MM.1S (cell line): ENCODE data around the gene RMI2.

Experiments used
- DNase-seq: peaks from one replicate; pipeline ENCODE4 v3.0.0-alpha.2; 2015
- H2AFZ ChIP-seq: fragments of 300-600 bp; sonication (generic); 2 replicates; pipeline ENCODE4 v1.6.0; 2016; ENCODE audit warnings: antibody characterized with exemption, low read length
- H3F3A ChIP-seq: fragments of 300-600 bp; sonication (generic); 2 replicates; pipeline ENCODE4 v1.6.1; 2016; ENCODE audit warnings: mild to moderate bottlenecking, antibody characterized with exemption, low read length, moderate library complexity, mixed read lengths; ENCODE audit not compliant: insufficient read depth
- H3K27ac ChIP-seq: fragments of 300-600 bp; sonication (generic); 2 replicates; pipeline ENCODE4 v1.5.1; 2016; ENCODE audit warnings: mild to moderate bottlenecking, low read length
- H3K27me3 ChIP-seq: fragments of 300-600 bp; sonication (generic); replicated peaks from 2 replicates; pipeline ENCODE4 v1.6.0; 2016; ENCODE audit warnings: low read length; ENCODE audit not compliant: insufficient read depth
- H3K36me3 ChIP-seq: fragments of 300-600 bp; sonication (generic); replicated peaks from 2 replicates; pipeline ENCODE4 v1.6.1; 2016; ENCODE audit warnings: mild to moderate bottlenecking, low read length, mixed read lengths; ENCODE audit not compliant: insufficient read depth
- H3K4me1 ChIP-seq: fragments of 300-600 bp; sonication (generic); 2 replicates; pipeline ENCODE4 v1.6.1; 2016; ENCODE audit warnings: low read length, mixed read lengths
- H3K4me2 ChIP-seq: fragments of 300-600 bp; sonication (generic); 2 replicates; pipeline ENCODE4 v1.6.0; 2016; ENCODE audit warnings: low read depth, low read length
- H3K4me3 ChIP-seq: fragments of 300-600 bp; sonication (generic); 2 replicates; pipeline ENCODE4 v1.5.1; 2016; ENCODE audit warnings: low read length, mixed read lengths
- H3K79me2 ChIP-seq: fragments of 300-600 bp; sonication (generic); 2 replicates; pipeline ENCODE4 v1.6.1; 2016; ENCODE audit warnings: mixed run types, low read length, mixed read lengths
- H3K9ac ChIP-seq: fragments of 300-600 bp; sonication (generic); 2 replicates; pipeline ENCODE4 v1.6.1; 2016; ENCODE audit warnings: low read length, mixed read lengths
- H3K9me2 ChIP-seq: fragments of 300-600 bp; sonication (generic); replicated peaks from 2 replicates; pipeline ENCODE4 v1.6.1; 2016; ENCODE audit warnings: mild to moderate bottlenecking, low read length, mixed read lengths; ENCODE audit not compliant: insufficient read depth
- H3K9me3 ChIP-seq: fragments of 300-600 bp; sonication (generic); replicated peaks from 2 replicates; pipeline ENCODE4 v1.6.1; 2016; ENCODE audit warnings: mild to moderate bottlenecking, low read length, mixed read lengths; ENCODE audit not compliant: insufficient read depth
- H4K20me1 ChIP-seq: fragments of 300-600 bp; sonication (generic); 2 replicates; pipeline ENCODE4 v1.6.1; 2016; ENCODE audit warnings: mild to moderate bottlenecking, low read length, moderate library complexity, mixed read lengths; ENCODE audit not compliant: insufficient read depth
- EZH2 ChIP-seq: fragments of 300-600 bp; sonication (generic); optimal IDR thresholded peaks from 2 replicates; pipeline ENCODE3; 2017; ENCODE audit warnings: low read depth, mild to moderate bottlenecking, antibody characterized with exemption, low read length, mixed read lengths
- EZH2phosphoT487 ChIP-seq: fragments of 300-600 bp; sonication (generic); IDR thresholded peaks from 2 replicates; pipeline ENCODE4 v1.6.1; 2018; ENCODE audit warnings: antibody characterized with exemption, low read length
- TF ChIP-seq, protein P1 (sequence below): fragments of 300-600 bp; sonication (generic); IDR thresholded peaks from 2 replicates; pipeline ENCODE4 v1.5.1; 2016; ENCODE audit warnings: antibody characterized with exemption, low read length, mixed read lengths

RMI2 gene

DNA sequence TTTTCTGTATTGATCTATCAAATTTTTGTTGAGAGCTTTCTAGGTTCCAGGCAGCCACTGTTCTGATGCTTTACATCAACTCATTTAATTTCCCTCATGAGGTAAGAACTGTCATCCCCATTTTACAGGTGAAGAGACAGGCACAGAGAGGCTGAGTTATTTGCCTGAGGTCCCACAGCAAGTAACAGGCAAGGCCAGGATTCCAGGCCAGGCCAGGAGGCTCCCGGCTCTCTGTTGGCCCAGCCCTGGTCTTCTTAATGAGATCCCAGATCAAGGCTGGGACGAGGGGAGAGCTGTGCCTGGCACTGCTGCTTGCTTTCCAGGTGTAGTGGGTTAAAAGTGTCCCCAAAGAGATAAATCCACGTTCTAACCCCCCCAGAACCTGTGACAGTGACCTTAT is 22.4 kb upstream of the RMI2 start:
- Histone ChIP-seq H3K9me2 (no peaks in the 10 kb centered on the region), H3K4me1 (peaks cover 9% of the 10 kb centered on the region), H2AFZ (no peak overlapping the region), H3K27ac (no peak overlapping the region), H3F3A (peaks cover 4% of the 10 kb centered on the region; the same call in 1 of the 2 replicates), H3K79me2 (no peaks in the 10 kb centered on the region), H3K4me3 (no peak overlapping the region), H3K27me3 (no peaks in the 10 kb centered on the region), H3K9ac (no peak overlapping the region), H3K9me3 (no peaks in the 10 kb centered on the region), H3K36me3 (no peaks in the 10 kb centered on the region), H3K4me2 (no peak overlapping the region), H4K20me1 (no peaks in the 10 kb centered on the region)
- TF ChIP-seq, protein P1, sequence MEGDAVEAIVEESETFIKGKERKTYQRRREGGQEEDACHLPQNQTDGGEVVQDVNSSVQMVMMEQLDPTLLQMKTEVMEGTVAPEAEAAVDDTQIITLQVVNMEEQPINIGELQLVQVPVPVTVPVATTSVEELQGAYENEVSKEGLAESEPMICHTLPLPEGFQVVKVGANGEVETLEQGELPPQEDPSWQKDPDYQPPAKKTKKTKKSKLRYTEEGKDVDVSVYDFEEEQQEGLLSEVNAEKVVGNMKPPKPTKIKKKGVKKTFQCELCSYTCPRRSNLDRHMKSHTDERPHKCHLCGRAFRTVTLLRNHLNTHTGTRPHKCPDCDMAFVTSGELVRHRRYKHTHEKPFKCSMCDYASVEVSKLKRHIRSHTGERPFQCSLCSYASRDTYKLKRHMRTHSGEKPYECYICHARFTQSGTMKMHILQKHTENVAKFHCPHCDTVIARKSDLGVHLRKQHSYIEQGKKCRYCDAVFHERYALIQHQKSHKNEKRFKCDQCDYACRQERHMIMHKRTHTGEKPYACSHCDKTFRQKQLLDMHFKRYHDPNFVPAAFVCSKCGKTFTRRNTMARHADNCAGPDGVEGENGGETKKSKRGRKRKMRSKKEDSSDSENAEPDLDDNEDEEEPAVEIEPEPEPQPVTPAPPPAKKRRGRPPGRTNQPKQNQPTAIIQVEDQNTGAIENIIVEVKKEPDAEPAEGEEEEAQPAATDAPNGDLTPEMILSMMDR: no peak
- no peak for TF ChIP-seq EZH2phosphoT487
- no peak for TF ChIP-seq EZH2
- DNase-seq: no peak

DNA sequence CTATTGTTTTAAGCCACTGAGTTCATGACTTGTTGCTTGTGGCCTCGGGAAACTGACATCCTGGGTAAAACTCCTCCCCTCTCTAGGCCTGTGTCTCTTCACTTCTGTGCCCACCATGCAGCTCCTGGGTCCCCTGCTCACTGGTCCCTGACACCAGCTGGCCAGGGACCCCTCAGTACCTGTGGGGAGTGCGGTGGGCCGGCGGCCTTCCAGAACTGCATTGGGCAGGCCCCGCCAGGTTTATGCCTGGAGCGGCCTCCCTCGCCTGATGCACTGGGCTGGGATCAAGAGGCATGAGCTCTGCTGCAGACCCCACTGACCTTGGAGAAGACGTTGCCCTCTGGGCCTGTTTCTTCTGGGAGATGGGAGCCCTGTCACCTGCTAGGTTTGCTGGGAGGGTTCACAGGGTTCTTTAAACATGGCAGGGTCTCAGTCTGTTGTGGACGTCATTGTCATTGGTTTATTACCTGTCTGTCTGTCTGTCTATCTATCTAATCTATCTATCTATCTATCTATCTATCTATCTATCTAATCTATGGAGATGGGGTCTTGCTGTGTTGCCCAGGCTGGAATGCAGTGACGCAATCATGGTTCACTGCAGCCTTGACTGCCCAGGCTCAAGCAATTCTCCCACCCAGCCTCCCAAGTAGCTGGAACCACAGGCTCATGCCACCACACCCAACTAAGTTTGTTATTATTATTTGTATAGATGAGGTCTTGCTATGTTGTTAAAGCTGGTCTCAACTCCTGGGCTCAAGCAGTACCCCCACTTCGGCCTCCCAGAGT is 21.5 kb upstream of the RMI2 start:
- Histone ChIP-seq H3K9ac (no peak overlapping the region), H3K27ac (no peak overlapping the region), H3K9me3 (no peaks in the 10 kb centered on the region), H3K4me1 (peaks cover 16% of the 10 kb centered on the region), H3K27me3 (no peaks in the 10 kb centered on the region), H2AFZ (no peak overlapping the region), H4K20me1 (no peaks in the 10 kb centered on the region), H3K4me3 (no peak overlapping the region), H3K79me2 (no peaks in the 10 kb centered on the region), H3K36me3 (no peaks in the 10 kb centered on the region), H3K9me2 (no peaks in the 10 kb centered on the region), H3F3A (peaks cover 13% of the 10 kb centered on the region), H3K4me2 (no peak overlapping the region)
- no peak for TF ChIP-seq EZH2phosphoT487
- TF ChIP-seq EZH2: no peak
- TF ChIP-seq, protein P1: no peak
- DNase-seq: no peak

DNA sequence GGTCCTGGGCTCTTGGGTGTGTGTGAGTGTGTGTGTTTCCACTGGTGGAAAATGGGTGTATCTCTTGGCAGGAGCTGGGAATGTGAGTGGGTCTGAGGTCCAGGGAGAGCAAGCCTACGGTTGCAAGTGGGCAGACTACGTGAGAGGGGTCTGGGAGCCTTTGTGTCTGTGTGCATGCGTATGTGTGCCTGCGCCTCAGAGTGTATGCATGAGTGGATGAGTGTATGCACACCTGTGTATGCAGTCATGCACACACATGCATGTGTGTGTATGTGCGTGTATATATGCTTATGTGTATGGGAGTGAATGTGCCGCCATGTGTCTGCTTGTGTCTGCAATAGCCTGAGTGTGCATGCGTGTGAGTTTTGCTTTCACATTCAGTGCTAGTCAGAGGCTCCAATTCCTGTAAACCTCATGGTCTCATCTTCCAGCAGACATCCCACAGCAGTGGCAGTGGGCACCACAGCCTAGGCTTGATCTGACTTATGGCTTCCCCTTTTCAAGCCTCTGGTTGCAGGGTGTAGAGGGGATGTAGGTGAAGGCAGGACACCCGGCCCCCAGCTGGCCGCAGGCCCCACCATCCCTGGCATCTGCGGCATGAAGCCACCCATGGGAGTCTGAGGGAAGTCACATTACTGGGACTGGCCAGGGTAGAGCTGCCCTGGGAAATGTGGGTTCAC is 19.7 kb upstream of the RMI2 start:
- H3K79me2 ChIP-seq: no peaks in the 10 kb centered on the region
- H2AFZ ChIP-seq: no peak overlapping the region
- no peaks in the 10 kb centered on the region for H3K36me3 ChIP-seq
- no peak overlapping the region for H3K4me2 ChIP-seq
- no peaks in the 10 kb centered on the region for H3K9me2 ChIP-seq
- H3K27me3 ChIP-seq: no peaks in the 10 kb centered on the region
- no peak overlapping the region for H3K27ac ChIP-seq
- TF ChIP-seq, protein P1: no peak
- TF ChIP-seq EZH2: no peak
- TF ChIP-seq EZH2phosphoT487: no peak
- H3K4me1 ChIP-seq: peaks cover 26% of the 10 kb centered on the region
- H3K9me3 ChIP-seq: no peaks in the 10 kb centered on the region
- H3K4me3 ChIP-seq: no peak overlapping the region
- no peaks in the 10 kb centered on the region for H4K20me1 ChIP-seq
- H3K9ac ChIP-seq: no peak overlapping the region
- no peak for DNase-seq
- H3F3A ChIP-seq: peaks cover 19% of the 10 kb centered on the region
